HG02623 (cell line): ENCODE data around the gene GCNA.

Source experiments
- ATAC-seq: cut with Tn5 transposase; IDR thresholded peaks from one replicate; pipeline ENCODE4 v1.9.1; 2021; ENCODE audit warnings: moderate library complexity; ENCODE audit not compliant: unreplicated experiment

Gene GCNA, protein sequence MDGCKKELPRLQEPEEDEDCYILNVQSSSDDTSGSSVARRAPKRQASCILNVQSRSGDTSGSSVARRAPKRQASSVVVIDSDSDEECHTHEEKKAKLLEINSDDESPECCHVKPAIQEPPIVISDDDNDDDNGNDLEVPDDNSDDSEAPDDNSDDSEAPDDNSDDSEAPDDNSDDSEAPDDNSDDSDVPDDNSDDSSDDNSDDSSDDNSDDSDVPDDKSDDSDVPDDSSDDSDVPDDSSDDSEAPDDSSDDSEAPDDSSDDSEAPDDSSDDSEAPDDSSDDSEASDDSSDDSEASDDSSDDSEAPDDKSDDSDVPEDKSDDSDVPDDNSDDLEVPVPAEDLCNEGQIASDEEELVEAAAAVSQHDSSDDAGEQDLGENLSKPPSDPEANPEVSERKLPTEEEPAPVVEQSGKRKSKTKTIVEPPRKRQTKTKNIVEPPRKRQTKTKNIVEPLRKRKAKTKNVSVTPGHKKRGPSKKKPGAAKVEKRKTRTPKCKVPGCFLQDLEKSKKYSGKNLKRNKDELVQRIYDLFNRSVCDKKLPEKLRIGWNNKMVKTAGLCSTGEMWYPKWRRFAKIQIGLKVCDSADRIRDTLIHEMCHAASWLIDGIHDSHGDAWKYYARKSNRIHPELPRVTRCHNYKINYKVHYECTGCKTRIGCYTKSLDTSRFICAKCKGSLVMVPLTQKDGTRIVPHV

GRCh38 chrX:71578253-71579135, at the start of gene GCNA:
Gene GCNA, plus strand, starts transcription at chrX:71578437. Its CDS starts 2,385 bp downstream, at chrX:71580822.
- no peak for ATAC-seq

DNA sequence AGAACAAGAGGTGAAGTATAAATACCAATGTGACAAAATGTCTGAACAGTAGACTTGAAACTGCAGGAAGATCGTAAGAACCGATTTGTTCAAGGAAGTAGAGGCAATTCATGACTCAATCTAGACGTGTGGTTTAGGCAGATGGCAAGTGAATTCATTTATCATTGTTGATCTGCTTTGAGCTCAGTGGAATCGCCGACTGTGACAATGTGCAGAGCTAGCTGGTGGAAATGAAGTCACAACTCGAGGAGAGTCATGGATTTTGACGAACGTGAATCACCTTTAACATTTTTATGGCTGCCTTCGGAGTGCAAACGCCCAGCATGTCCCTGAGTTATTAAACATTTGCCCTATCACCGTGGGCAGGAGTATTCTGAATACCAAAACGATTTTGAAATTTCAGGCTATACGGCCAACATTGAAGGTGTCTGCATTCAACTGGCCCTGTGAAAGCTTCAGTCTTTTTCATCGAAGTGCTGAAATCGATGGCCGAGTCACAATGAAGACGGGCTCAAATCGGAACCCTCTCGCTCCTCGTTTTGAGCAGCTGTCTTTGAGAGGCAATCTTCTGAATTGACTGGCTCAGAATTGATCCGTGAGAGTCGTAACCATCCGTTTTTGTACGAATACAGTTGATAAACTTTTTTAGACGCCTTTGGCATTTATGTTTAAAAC, 46.0 kb upstream of the GCNA start:
- ATAC-seq, result peak; percentile 4

DNA sequence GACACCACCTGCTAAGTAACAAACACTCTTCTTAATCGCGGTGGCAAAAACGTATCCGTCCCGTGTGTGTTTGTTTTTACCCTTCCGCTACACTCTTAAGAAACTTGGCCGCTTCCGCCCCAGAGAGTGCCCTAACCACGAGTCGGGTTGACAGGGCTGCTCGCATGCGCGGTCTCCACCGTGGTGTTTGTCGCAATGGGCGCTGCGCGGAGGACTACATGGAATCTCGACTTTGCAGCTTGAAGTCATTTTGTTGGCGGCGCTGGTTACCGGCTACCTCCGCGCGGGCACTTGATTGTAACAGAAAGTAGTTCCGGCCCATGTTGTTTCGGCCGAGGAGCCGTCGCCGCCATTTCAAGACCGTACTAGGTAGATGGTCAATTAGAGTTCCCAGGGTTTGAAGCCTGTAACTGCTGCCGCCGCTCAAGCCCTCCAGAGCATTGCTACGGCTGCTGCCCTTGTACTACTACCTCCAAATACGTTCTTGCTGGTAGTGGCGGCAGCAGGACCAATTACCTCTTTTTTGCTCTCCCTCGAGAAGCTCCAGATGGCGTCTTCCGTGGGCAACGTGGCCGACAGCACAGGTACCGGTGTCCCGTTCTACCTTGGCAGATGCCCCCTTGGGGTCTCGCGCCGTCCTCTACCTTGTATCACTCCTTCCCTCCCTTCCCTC, 45.3 kb upstream of the GCNA start, which contains the start of gene OGT:
Gene OGT (plus strand): TSS at position 352 of the 673 bp plus-strand sequence. CDS start 196 bp downstream, at position 548.
- ATAC-seq, result peak; percentile 75

DNA sequence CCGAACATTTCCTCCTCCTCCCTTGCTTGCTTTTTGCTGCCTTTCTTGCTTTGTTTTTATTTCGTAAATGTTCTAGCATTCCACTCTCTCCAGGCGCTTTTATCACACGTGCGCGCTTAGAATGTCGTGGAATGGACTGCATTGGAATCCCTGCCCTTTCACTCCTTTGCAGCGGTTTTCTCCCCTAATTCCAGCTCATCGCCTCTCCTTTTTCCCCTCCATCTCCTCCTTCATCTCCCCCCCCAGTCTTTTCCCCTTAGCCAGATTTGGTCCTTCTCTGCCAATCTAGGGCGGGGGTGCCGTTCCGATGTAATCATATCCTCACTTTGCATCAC, 44.8 kb upstream of the GCNA start:
- ATAC-seq, result no peak

DNA sequence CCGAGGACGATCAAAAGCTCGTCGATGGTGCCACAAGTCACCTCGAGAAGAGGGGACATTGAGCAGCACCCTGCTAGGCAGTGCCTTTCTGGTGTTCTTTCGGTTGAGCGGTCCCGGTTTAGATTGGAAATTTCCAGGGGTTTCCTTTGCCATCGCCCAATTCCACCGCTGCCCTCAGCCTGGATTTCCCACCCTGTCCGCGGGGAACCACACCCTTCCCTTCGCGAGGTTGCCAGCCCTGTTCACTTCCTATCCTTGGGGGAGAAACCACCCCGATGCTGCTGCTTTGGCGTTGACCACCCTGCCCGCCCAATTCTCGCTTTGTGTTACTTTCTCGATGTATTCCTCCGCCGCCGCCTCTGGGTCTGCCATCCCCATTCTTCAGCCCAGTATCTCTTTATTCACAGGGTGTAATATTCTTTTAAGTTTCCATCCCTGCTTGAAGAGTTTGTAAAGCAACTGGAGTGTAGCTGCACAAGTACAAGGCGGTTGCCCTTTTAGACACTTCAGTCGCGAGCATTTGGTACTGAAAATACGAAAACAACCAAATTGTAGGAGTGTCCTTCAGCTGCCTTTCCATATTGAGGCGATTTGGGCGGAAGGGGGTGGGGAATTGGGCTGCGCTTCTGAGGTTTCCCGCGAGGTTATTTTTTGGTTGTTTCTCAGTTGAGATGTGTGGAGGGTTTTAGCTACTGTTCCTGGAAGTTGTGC, 44.2 kb upstream of the GCNA start:
- no peak for ATAC-seq

- no peak for ATAC-seq
These were observed 43.3 kb upstream of the GCNA start for GRCh38 chrX:71534773-71535544.

- ATAC-seq, result no peak
These were observed 42.0 kb upstream of the GCNA start for GRCh38 chrX:71536285-71536684.

- no peak for ATAC-seq
These were observed 40.5 kb upstream of the GCNA start for GRCh38 chrX:71537743-71538142.

DNA sequence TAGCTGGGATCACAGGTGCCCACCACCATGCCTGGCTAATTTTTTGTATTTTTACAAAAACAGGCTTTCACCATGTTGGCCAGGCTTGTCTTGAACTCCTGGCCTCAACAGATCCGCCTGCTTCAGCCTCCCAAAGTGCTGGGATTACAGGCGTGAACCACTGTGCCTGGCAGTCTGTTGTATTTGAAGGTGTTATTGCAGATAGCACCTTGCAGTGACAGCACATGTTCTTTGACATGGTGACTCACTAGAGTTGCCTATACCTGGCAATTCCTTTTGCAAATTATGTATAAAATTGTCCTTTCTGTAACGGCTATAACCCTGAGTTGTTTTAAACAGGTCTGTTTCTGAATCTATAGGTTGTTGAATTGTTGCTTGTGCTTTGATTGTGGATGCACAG, 37.4 kb upstream of the GCNA start:
- peak; percentile 16 for ATAC-seq

GRCh38 chrX:71541210-71542022, 36.8 kb upstream of the GCNA start:
- ATAC-seq, result peak; percentile 78

DNA sequence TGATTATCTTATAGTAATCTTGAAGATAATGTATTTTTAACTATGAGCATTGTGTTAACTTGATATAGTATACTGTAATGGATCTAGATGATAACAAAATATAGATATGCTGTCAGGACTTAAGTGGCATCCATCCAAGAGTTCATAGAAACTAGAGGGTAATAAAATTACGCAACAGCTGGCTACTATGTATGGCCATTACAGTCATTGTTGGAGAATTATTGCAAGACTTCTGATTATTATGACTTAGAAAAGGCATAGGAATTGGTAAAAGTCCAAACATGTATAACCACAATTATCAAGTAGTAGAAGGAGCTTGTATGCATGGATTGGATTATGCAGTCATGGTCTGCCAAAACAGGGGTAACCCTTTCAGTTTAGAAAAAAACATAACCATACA, 35.8 kb upstream of the GCNA start:
- ATAC-seq, result no peak

DNA sequence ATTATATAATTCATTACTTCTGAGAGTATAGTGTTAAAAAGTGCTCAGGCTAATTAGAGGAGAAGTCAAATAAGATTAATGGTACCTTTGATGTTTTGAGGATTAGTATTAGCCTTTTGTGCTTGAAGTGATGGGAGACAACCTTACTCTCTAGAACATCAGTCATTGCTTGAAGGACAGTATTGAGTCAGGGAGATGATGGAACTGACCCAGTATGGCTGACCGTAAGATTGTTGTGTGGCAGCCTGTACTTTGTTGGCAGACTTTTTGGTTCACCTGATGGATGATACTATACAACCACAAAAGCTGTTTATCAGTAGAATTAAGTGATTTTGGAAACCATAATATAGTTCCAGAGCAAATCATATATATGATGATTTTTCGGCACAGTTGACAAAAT, 35.4 kb upstream of the GCNA start:
- ATAC-seq, result no peak

DNA sequence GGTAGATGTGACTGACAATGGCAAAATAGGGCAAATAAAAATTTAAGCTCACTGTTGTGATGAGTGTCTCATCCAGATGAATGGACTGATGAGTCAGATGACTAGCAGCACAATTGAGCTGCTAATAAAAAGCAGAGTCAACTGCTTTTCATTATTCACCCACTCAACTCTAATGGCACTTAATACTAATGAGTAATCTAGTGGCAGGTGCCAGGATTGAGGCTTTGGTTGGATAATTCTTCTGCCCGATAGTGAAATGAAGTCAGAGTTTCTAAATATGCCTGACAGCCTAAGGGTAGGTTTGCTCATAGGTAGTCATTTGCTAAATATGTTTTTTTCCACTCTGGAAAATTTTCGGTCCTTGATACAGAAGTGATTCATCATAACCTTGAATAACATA, 34.9 kb upstream of the GCNA start:
- ATAC-seq, result no peak

- ATAC-seq, result no peak
These were observed 32.9 kb upstream of the GCNA start for GRCh38 chrX:71545364-71545763.

- ATAC-seq, result no peak
These were observed 31.4 kb upstream of the GCNA start for GRCh38 chrX:71546879-71547278.

DNA sequence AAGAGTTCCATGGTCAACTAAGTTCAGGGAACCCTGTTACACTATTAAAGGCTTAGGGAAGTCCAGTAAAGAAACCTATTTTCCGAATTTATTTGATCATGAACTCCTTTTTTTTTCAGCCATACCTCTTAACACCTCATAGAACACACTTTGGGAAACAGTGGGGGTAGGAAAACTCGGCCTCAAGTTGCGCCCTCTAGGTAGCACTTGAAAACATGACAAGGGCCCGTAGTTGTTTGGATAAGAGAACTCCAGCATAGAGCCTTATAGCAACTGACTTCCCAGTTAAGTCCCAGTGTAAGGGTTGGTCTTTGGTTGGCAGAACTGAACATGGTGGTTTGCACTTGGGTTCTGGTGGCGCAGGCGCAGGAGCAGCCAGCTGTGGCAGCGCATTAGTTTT, 30.9 kb upstream of the GCNA start:
- no peak for ATAC-seq

- ATAC-seq, result no peak
These were observed 28.3 kb upstream of the GCNA start for GRCh38 chrX:71549986-71550385.

GRCh38 chrX:71550578-71550977, 27.7 kb upstream of the GCNA start:
- ATAC-seq, result no peak
